Muscle of arm (tissue), 12 donors: ENCODE measurements around the gene PNKD. TPM values are rescaled to one million over a fixed set of nuclear protein-coding genes. Genes with fewer than 3 reads are reported as not detected.
A peak's percentile ranks its signal among the peaks of the same experiment; 100 is the strongest.
"Not testable (repeated sequence)": the region's sequence is repeated elsewhere in the genome, so short reads cannot be mapped to it uniquely, and the experiment has no call there.

Experiments
- DNase-seq: peaks from one replicate; pipeline ENCODE4 v3.0.0-alpha.2; 2013
- polyA plus RNA-seq, 12 donors: library from polyadenylated mRNA; unstranded; fragments of 120-200 nt; gene quantifications; one replicate each; pipeline ENCODE4 v1.2.1, GENCODE V29; 2013; ENCODE audit not compliant: insufficient read length in 12 of 12

The PNKD gene
- polyA plus RNA-seq, 12 donors = 38.8 to 123 (median 42.4) TPM; not detected in 1

GRCh38 chr2:218270721-218271486 is 585 bp downstream of the PNKD start:
- DNase-seq = no peak

GRCh38 chr2:218271487-218271797 is 1.1 kb downstream of the PNKD start:
- no peak for DNase-seq

GRCh38 chr2:218271865-218272530 is 1.7 kb downstream of the PNKD start:
- DNase-seq = no peak

GRCh38 chr2:218272531-218273212 is 2.4 kb downstream of the PNKD start:
- peak; percentile 83 for DNase-seq

- DNase-seq = not testable (repeated sequence)
Observed at GRCh38 chr2:218273214-218273907, 3.0 kb downstream of the PNKD start.

- DNase-seq = no peak
Observed at GRCh38 chr2:218273908-218274249, 3.6 kb downstream of the PNKD start.

GRCh38 chr2:218274586-218274985 is 4.3 kb downstream of the PNKD start:
- no peak for DNase-seq

GRCh38 chr2:218275371-218276072 is 5.2 kb downstream of the PNKD start:
- no peak for DNase-seq

- DNase-seq = no peak
Observed at GRCh38 chr2:218276986-218277755, 6.9 kb downstream of the PNKD start.

GRCh38 chr2:218277921-218278320 is 7.6 kb downstream of the PNKD start:
- DNase-seq = no peak

GRCh38 chr2:218278531-218279360 is 8.4 kb downstream of the PNKD start:
- no peak for DNase-seq

GRCh38 chr2:218280260-218280870 is 10.0 kb downstream of the PNKD start:
- no peak for DNase-seq

- DNase-seq = no peak
Observed at GRCh38 chr2:218281449-218281848, 11.1 kb downstream of the PNKD start.

GRCh38 chr2:218282173-218282991 is 12.1 kb downstream of the PNKD start:
- no peak for DNase-seq

- no peak for DNase-seq
Observed at GRCh38 chr2:218284106-218284811, 13.9 kb downstream of the PNKD start.

- DNase-seq = no peak
Observed at GRCh38 chr2:218285604-218286003, 15.3 kb downstream of the PNKD start.

- DNase-seq = peak; percentile 94
Observed at GRCh38 chr2:218286570-218287459, 16.5 kb downstream of the PNKD start.
